ENCODE results near the gene KIFC3. TPM values are rescaled to one million over a fixed set of nuclear protein-coding genes. Genes with fewer than 3 reads are reported as not detected.

KIFC3 gene
- total RNA-seq, 4 donors from 2014 or later, result 50.9 to 87.0 (median 60.2) TPM

DNA sequence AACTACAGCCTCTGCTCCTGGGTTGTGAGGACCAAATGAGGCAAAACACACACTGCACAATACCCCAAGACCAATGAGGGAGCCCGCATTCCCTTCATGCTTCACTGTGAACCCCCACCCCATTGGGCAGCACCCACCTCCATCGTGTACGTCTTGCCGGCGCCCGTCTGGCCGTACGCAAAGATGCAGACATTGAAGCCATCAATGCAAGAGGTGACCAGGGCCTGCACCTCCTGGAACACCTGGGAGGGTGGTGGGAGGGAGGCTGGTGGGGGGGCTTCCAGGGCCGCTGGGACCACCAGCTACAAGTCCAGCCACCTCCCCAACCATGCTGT is 38.3 kb downstream of the KIFC3 start:
- WGBS, 2 donors, result 89 to 90% methylated on average over 9 of the region's 9 CpGs
- Histone ChIP-seq H3K4me3 (no peak overlapping the region), H3K27ac (peak overlapping the region in 2 of 4 donors; percentile 45 to 73), H3K4me1 (peaks cover 0 to 7% (median 0%) of the 10 kb centered on the region in 4 donors), H3K36me3 (peaks cover 0 to 97% (median 0%) of the 10 kb centered on the region in 3 donors), H3K9me3 (no peaks in the 10 kb centered on the region), H3K27me3 (no peaks in the 10 kb centered on the region)
- no peak for DNase-seq (ENCODE audit: low spot score in 2 of 2)
- no peak for TF ChIP-seq CTCF (IDR thresholded peaks at IDR 0.05)
- TF ChIP-seq POLR2A (IDR thresholded peaks at IDR 0.05), result no peak
- no peak for TF ChIP-seq EP300 (IDR thresholded peaks at IDR 0.05)

DNA sequence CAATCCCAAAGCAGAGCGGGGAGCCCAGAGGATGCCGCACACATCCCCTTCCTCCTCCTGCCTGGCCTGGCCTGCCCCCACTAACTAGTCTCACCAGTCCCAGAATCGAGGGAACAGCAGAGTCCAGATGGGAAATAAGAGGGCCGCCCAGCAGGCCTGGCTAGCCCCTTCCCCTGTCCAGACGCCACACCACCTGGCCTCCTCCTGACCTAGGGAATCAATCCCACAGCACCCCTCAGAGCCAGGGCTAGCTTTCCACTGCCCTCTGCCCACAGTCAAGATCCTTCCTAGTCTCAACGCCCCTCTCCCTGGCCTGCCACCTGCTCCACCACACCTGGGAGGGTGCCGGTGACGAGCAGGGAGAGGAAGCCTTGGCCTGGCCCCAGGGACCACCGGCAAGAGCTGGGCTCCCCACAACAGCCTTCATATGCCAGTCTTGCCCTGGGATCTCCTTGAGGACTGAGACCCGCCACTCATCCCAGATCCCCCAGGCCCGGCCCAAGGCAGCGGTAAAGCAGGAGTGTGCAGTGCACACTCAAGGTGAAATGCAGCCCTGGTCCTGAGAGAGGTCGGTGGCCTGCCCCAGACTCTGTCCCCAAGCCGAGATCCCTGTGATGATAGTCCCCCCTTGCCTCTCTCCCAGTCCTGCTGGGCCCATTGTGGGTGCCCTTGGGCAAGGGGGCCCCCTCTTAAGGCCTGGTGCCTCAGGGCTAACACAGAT is 38.8 kb downstream of the KIFC3 start:
- WGBS, 2 donors, result 91 to 95% methylated on average over 12 to 14 of the region's 14 CpGs
- H3K4me3 ChIP-seq, result no peak overlapping the region
- H3K4me1 ChIP-seq, result peaks cover 0 to 12% (median 0%) of the 10 kb centered on the region in 4 donors
- no peak for DNase-seq (ENCODE audit: low spot score in 2 of 2)
- peak overlapping the region in 2 of 4 donors; percentile 45 to 73 for H3K27ac ChIP-seq
- no peaks in the 10 kb centered on the region for H3K27me3 ChIP-seq
- no peaks in the 10 kb centered on the region for H3K9me3 ChIP-seq
- no peak for TF ChIP-seq EP300 (IDR thresholded peaks at IDR 0.05)
- TF ChIP-seq POLR2A (IDR thresholded peaks at IDR 0.05), result no peak
- TF ChIP-seq CTCF (IDR thresholded peaks at IDR 0.05), result no peak
- peaks cover 0 to 97% (median 0%) of the 10 kb centered on the region in 3 donors for H3K36me3 ChIP-seq

DNA sequence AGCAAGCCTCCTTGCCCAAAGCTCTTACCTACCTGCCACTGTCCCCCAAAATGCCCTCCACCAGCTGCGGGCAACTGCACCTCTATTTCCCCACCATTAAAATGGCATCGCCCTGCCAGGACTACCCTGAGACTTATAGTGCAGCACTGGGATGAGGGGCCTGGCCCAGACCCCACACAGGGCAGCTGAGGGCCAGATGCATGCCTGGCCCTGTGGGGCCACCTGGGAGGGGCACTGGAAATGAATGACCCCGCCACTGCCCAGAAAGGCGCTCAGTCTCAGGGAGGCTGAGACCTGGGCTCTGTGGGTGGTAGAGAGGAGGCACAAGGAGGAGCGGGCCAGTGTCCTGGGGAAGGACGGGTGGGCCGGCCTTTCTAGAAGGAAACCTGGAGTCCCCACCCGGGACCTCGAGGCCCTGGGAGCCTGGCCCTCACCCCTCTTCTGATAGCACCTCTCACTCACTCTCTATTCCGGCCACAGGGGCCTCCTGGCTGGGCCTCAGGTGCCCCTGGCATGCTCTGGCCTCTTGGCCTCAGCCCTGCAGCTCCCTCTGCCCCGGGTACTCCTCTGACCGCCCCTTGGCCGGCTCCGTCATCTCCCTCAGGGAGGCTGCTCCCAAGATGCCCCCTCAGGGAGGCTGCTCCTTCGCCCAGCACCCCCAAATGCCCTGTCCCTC is 39.8 kb downstream of the KIFC3 start:
- 73 to 76% methylated on average over 13 to 15 of the region's 15 CpGs for WGBS, 2 donors
- TF ChIP-seq EP300 (IDR thresholded peaks at IDR 0.05) (no peak), CTCF (IDR thresholded peaks at IDR 0.05) (no peak), POLR2A (IDR thresholded peaks at IDR 0.05) (no peak)
- no peak for DNase-seq (ENCODE audit: low spot score in 2 of 2)
- Histone ChIP-seq H3K9me3 (no peaks in the 10 kb centered on the region), H3K4me3 (no peak overlapping the region), H3K36me3 (peaks cover 0 to 98% (median 0%) of the 10 kb centered on the region in 3 donors), H3K27me3 (no peaks in the 10 kb centered on the region), H3K27ac (no peak overlapping the region), H3K4me1 (peaks cover 0 to 18% (median under 1%) of the 10 kb centered on the region in 4 donors)

- TF ChIP-seq EP300 (IDR thresholded peaks at IDR 0.05) (no peak), POLR2A (IDR thresholded peaks at IDR 0.05) (no peak), CTCF (IDR thresholded peaks at IDR 0.05) (no peak)
- Histone ChIP-seq H3K27ac (no peak overlapping the region), H3K36me3 (peaks cover 0 to 94% (median 0%) of the 10 kb centered on the region in 3 donors), H3K4me3 (no peak overlapping the region), H3K4me1 (peaks cover 0 to 23% (median 1%) of the 10 kb centered on the region in 4 donors), H3K9me3 (no peaks in the 10 kb centered on the region), H3K27me3 (no peaks in the 10 kb centered on the region)
- WGBS, 2 donors, result 90 to 94% methylated on average over 10 to 12 of the region's 12 CpGs
- no peak for DNase-seq (ENCODE audit: low spot score in 2 of 2)
Measured at GRCh38 chr16:57761957-57762356, 40.3 kb downstream of the KIFC3 start.

DNA sequence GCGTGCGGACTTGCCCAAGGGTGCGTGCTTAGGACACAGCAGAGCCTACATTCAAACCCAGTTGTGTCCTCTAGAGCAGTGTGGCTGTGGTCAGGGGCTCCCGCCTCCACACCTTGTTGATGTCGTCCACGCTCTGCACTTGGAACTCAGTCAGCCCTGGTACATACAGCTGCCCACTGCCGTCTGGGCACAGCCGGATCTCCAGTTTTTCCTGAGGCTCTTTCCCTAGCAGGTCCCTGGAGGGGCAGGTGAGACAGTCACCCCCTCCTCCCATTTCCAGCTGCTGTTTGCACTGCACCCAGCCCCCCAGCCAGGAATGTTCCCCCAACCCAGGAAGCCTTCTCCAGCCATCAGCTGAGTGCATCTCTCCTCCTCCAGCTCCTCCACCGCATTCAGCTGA is 41.0 kb downstream of the KIFC3 start:
- no peak for DNase-seq (ENCODE audit: low spot score in 2 of 2)
- Histone ChIP-seq H3K36me3 (peaks cover 0 to 93% (median 0%) of the 10 kb centered on the region in 3 donors), H3K4me1 (peaks cover 0 to 30% (median 1%) of the 10 kb centered on the region in 4 donors), H3K9me3 (no peaks in the 10 kb centered on the region), H3K27ac (no peak overlapping the region), H3K4me3 (no peak overlapping the region), H3K27me3 (no peaks in the 10 kb centered on the region)
- WGBS, 2 donors, result 77 to 83% methylated on average over 9 of the region's 9 CpGs
- TF ChIP-seq CTCF (IDR thresholded peaks at IDR 0.05) (no peak), POLR2A (IDR thresholded peaks at IDR 0.05) (no peak), EP300 (IDR thresholded peaks at IDR 0.05) (no peak)
